Measurements from ENCODE around the gene ALPL. TPM values are rescaled to one million over a fixed set of nuclear protein-coding genes. Genes with fewer than 3 reads are reported as not detected.

Gene ALPL
- total and polyA plus RNA-seq, 9 of the 15 experiments (the other 6 are each of a cell fraction or from before 2014, with no cell fraction given), result 0.04 to 0.38 (median 0.18) TPM; not detected in 4

DNA sequence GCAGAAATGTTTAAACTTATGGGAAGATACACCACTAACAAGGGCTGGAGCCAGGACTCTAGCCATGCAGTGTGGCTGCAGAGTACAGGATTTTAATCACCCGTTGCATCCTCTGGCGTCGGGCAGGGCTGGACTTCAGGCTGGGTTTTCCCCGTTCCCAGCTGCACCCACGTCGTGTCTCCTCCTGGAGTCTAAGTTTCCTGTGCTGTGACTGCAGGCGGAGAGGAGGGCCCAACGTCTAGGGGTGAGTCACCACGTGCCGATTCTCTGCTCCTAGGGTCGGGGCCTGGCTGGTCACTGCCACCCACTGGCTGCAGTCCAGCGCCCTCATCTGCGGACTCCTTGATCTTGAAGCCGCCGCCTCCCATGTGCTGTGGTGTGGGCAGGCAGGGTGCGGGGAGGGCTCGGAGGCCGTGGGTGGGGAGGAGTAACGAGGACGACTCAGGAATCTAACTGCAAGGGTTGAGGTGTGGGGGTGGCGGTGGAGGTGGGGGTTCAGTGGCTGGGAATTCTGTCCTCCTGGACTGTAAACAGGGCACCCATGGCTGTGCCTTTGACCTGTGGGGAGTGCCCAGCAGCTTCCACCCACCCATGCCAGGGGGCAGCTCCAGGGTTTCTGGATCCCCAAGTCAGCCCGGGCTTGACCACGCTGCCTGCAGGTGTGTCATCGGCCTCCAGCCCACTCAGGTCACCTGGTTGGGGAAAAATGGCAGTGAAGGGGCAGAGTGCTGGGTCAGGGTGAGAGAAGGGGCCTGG lies 77.8 kb downstream of the ALPL start:
- intact Hi-C loops (cut with micrococcal nuclease), result no loop called here
- ChIA-PET CTCF (ENCODE audit: low intra/inter-chr PET ratio) (no interaction called here), POLR2A (interaction anchor here (0.5 to 1.7 kb wide), 2 partner anchors 9 to 10 kb away, joined by 4 read pairs; no protein-coding TSS in a partner anchor)
- peaks cover 10 to 37% of the 10 kb centered on the region in 2 experiments for H3K27me3 ChIP-seq (ENCODE audit: control insufficient read depth in 2 of 2, insufficient read depth in 2 of 2, low read length in 2 of 2)
- no peaks in the 10 kb centered on the region for H3K9me3 ChIP-seq (replicated peaks; ENCODE audit: control insufficient read depth, insufficient read depth, low read depth, low read length)
- H3K4me3 ChIP-seq, result no peak overlapping the region
- no peaks in the 10 kb centered on the region for H3K9me1 ChIP-seq (ENCODE audit: control insufficient read depth, insufficient read depth, low read length)
- H3K79me2 ChIP-seq (ENCODE audit: control insufficient read depth, insufficient read depth, low read length), result no peaks in the 10 kb centered on the region
- no TSS peak for BruUV-seq (replicated peaks)
- WGBS (ENCODE audit: insufficient coverage, low coverage, missing lambda C conversion rate), result 7% methylated on average over 23 of the region's 24 CpGs
- H3K27ac ChIP-seq (ENCODE audit: extremely low read depth, low read depth, low read length), result no peak overlapping the region
- DNase-seq (ENCODE audit: extremely low read depth in 1 of 4, low spot score in 3 of 4) (peak; percentile 81 to 90 (median 86)), ATAC-seq (peak; percentile 71), FAIRE-seq (peak; percentile 83)
- peaks cover 21 to 36% of the 10 kb centered on the region in 2 experiments; a peak in 4 of 5 replicates for H3K4me1 ChIP-seq (replicated peaks in 1 of 2; ENCODE audit: control insufficient read depth in 2 of 2, insufficient read depth in 2 of 2, low read length in 2 of 2)
- H4K20me1 ChIP-seq (replicated peaks; ENCODE audit: control insufficient read depth, insufficient read depth, low read length), result no peaks in the 10 kb centered on the region; the same call in 1 of the 2 replicates
- peak overlapping the region in 1 of 2 experiments; percentile 50; a peak in 2 of 4 replicates for H3K9ac ChIP-seq (ENCODE audit: insufficient read depth in 1 of 2, low read depth in 2 of 2, low read length in 2 of 2)
- no peak overlapping the region for H3K4me2 ChIP-seq (ENCODE audit: insufficient read depth, low read length)
- H2AFZ ChIP-seq (ENCODE audit: low read depth, low read length), result peak overlapping the region; percentile 5; the same call in 1 of the 2 replicates
- H3K36me3 ChIP-seq (ENCODE audit: control insufficient read depth, insufficient read depth, low read length), result no peaks in the 10 kb centered on the region
- in situ Hi-C loops (cut with MboI), result loop anchor here (5.0 kb wide), 1 partner anchor 75 kb away; no protein-coding TSS in a partner anchor
- TF ChIP-seq L3MBTL2 (IDR thresholded peaks at IDR 0.05) (peak; percentile 91), ZNF253 (CRISPR knock-in tag; conservative IDR thresholded peaks at IDR 0.05) (no peak), IFI16 (CRISPR knock-in tag; IDR thresholded peaks at IDR 0.05) (no peak), SAFB (IDR thresholded peaks at IDR 0.05; ENCODE audit: borderline replicate concordance, low read depth, low read length) (no peak), ZNF75A (CRISPR knock-in tag; IDR thresholded peaks at IDR 0.05) (no peak), NFIC (IDR thresholded peaks at IDR 0.05) (peak; percentile 85), LEF1 (IDR thresholded peaks at IDR 0.05) (no peak), KDM2B (CRISPR knock-in tag; IDR thresholded peaks at IDR 0.05) (no peak), JUND (IDR thresholded peaks at IDR 0.05; ENCODE audit: borderline replicate concordance, low read depth, low read length) (peak; percentile 91), JUND (tag; IDR thresholded peaks at IDR 0.05; ENCODE audit: borderline replicate concordance, low read depth, low read length) (peak; percentile 80; the same call in 1 of the 3 replicates), ARID1B (IDR thresholded peaks at IDR 0.05) (0 out of 2 replicates have a peak, but pooled peaks have one; percentile 41), STAT5B (CRISPR knock-in tag; IDR thresholded peaks at IDR 0.05) (no peak), NR1H2 (CRISPR knock-in tag; IDR thresholded peaks at IDR 0.05) (no peak), NFATC3 (IDR thresholded peaks at IDR 0.05) (no peak), OTX1 (CRISPR knock-in tag; IDR thresholded peaks at IDR 0.05) (no peak), SIRT6 (IDR thresholded peaks at IDR 0.05; ENCODE audit: low read depth, low read length) (no peak), ZNF644 (tag; IDR thresholded peaks at IDR 0.05; ENCODE audit: low read depth) (no peak), SMC3 (conservative IDR thresholded peaks at IDR 0.05; ENCODE audit: insufficient read depth, low read depth, low read length) (no peak), ERF (CRISPR knock-in tag; IDR thresholded peaks at IDR 0.05) (no peak)
- TF ChIP-seq, protein P1, sequence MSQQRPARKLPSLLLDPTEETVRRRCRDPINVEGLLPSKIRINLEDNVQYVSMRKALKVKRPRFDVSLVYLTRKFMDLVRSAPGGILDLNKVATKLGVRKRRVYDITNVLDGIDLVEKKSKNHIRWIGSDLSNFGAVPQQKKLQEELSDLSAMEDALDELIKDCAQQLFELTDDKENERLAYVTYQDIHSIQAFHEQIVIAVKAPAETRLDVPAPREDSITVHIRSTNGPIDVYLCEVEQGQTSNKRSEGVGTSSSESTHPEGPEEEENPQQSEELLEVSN (IDR thresholded peaks at IDR 0.05; ENCODE audit: borderline replicate concordance in 1 of 2, extremely low read depth in 1 of 2, insufficient read depth in 1 of 2, insufficient read length in 1 of 2, low read depth in 1 of 2, low read length in 1 of 2, poor library complexity in 1 of 2, severe bottlenecking in 1 of 2), result peak; percentile 53 to 78
- TF ChIP-seq, protein P2, sequence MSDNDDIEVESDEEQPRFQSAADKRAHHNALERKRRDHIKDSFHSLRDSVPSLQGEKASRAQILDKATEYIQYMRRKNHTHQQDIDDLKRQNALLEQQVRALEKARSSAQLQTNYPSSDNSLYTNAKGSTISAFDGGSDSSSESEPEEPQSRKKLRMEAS (CRISPR knock-in tag; IDR thresholded peaks at IDR 0.05), result peak; percentile 95
- TF ChIP-seq, protein P3, sequence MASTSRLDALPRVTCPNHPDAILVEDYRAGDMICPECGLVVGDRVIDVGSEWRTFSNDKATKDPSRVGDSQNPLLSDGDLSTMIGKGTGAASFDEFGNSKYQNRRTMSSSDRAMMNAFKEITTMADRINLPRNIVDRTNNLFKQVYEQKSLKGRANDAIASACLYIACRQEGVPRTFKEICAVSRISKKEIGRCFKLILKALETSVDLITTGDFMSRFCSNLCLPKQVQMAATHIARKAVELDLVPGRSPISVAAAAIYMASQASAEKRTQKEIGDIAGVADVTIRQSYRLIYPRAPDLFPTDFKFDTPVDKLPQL (IDR thresholded peaks at IDR 0.05; ENCODE audit: extremely low read depth, insufficient read length), result no peak
